ENCODE results near the gene ADIPOR2. TPM values are rescaled to one million over a fixed set of nuclear protein-coding genes. Genes with fewer than 3 reads are reported as not detected.

Gene ADIPOR2
- total RNA-seq, 1 experiment from 2014 or later, result 45.3 TPM

GRCh38 chr12:1837541-1838204, 146.8 kb downstream of the ADIPOR2 start:
- Histone ChIP-seq H2BK20ac (ENCODE audit: low read depth, low read length, poor library complexity, severe bottlenecking) (no peak overlapping the region), H3K18ac (ENCODE audit: insufficient read length, low read depth, low read length) (no peak overlapping the region), H3K14ac (ENCODE audit: insufficient read depth, low read length) (no peak overlapping the region; the same call in 1 of the 2 replicates), H4K8ac (replicated peaks; ENCODE audit: insufficient read length, low read depth, low read length) (no peak overlapping the region), H3K4me2 (ENCODE audit: insufficient read depth, insufficient read length, low read length) (no peak overlapping the region), H4K91ac (ENCODE audit: insufficient read length, low read depth, low read length) (no peak overlapping the region), H3K79me1 (ENCODE audit: insufficient read depth, low read depth, low read length, poor library complexity, severe bottlenecking) (no peaks in the 10 kb centered on the region), H2BK5ac (ENCODE audit: insufficient read length, low read length) (no peak overlapping the region), H3T11ph (ENCODE audit: low read length) (no peak overlapping the region), H3K27me3 (ENCODE audit: insufficient read depth, low read length) (no peaks in the 10 kb centered on the region), H4K5ac (ENCODE audit: insufficient read length, low read depth, low read length) (no peak overlapping the region), H3K23me2 (ENCODE audit: insufficient read length, low read depth, low read length, poor library complexity, severe bottlenecking) (no peaks in the 10 kb centered on the region), H4K20me1 (ENCODE audit: control insufficient read depth, insufficient read depth, insufficient read length) (no peaks in the 10 kb centered on the region), H2AFZ (ENCODE audit: low read length) (no peak overlapping the region), H2BK120ac (ENCODE audit: low read depth, low read length, poor library complexity, severe bottlenecking) (no peak overlapping the region), H3K4me1 (ENCODE audit: insufficient read depth, low read length) (no peaks in the 10 kb centered on the region; the same call in 1 of the 2 replicates), H3K23ac (ENCODE audit: insufficient read length, low read depth, low read length) (no peak overlapping the region), H3K4ac (ENCODE audit: low read depth, low read length) (no peak overlapping the region), H3K79me2 (ENCODE audit: insufficient read depth, low read length) (no peaks in the 10 kb centered on the region), H3K9ac (ENCODE audit: extremely low read depth, insufficient read length, low read length) (no peak overlapping the region), H2BK12ac (ENCODE audit: insufficient read length, low read depth, low read length) (no peak overlapping the region), H3K27ac (ENCODE audit: insufficient read length, low read depth, low read length) (no peak overlapping the region), H3K9me3 (ENCODE audit: control insufficient read depth, low read depth, low read length) (no peaks in the 10 kb centered on the region), H2BK15ac (ENCODE audit: low read depth, low read length) (no peak overlapping the region), H2AK5ac (ENCODE audit: insufficient read length, low read length) (no peak overlapping the region), H3K56ac (ENCODE audit: insufficient read length, low read depth, low read length) (no peak overlapping the region)
- TF ChIP-seq CTCF (conservative IDR thresholded peaks at IDR 0.05), result no peak
- Mint-ChIP-seq H3K27ac (no peak overlapping the region; a peak in 1 of 7 replicates), H3K4me1 (peaks cover 15 to 39% of the 10 kb centered on the region in 2 experiments), H3K27me3 (ENCODE audit: low read depth) (peaks cover 11% of the 10 kb centered on the region), H3K4me3 (no peak overlapping the region), H3K36me3 (ENCODE audit: insufficient read depth in 1 of 3, low read depth in 3 of 3) (no peaks in the 10 kb centered on the region), H3K9me3 (no peaks in the 10 kb centered on the region; a peak in 1 of 5 replicates)
- no peak for DNase-seq
- WGBS (ENCODE audit: extremely low coverage, insufficient read length, low lambda C conversion rate), result no CpG with 5 or more reads among the region's 12 CpGs

Small RNA genes within 50 kb of the gene (microRNA-seq; reads per million reads assigned to microRNA genes)
- not detected for gene MIR3649 (ENCODE audit: borderline microRNAs expressed)

Other genes starting within 250 kb of the ADIPOR2 start
- 15.6 and 16.0 TPM in 2 replicates for gene FBXL14, start 96.5 kb upstream of the ADIPOR2 start, total RNA-seq (2021)
- gene WNT5B, start 61.8 kb upstream of the ADIPOR2 start, total RNA-seq (2021), result 0.61 and 1.5 TPM in 2 replicates
- gene LRTM2, start 129.5 kb downstream of the ADIPOR2 start, total RNA-seq (2021), result not detected in 2 replicates
- 0.61 and 0.79 TPM in 2 replicates for gene CACNA2D4, start 227.6 kb downstream of the ADIPOR2 start, total RNA-seq (2021)